HG02938 (cell line): ENCODE measurements around the gene ZNF440.
"Not testable (repeated sequence)": the region's sequence is repeated elsewhere in the genome, so short reads cannot be mapped to it uniquely, and the experiment has no call there.

ENCODE experiments used
- ATAC-seq: cut with Tn5 transposase; IDR thresholded peaks from one replicate; pipeline ENCODE4 v1.9.1; 2021; ENCODE audit warnings: mild to moderate bottlenecking, moderate library complexity; ENCODE audit not compliant: unreplicated experiment

The ZNF440 gene

GRCh38 chr19:11828957-11829876, 15.1 kb downstream of the ZNF440 start:
- ATAC-seq = not testable (repeated sequence)

- no peak for ATAC-seq
Observed at GRCh38 chr19:11832253-11832912, 18.3 kb downstream of the ZNF440 start.

- ATAC-seq = no peak
Observed at GRCh38 chr19:11833541-11833940, 19.5 kb downstream of the ZNF440 start.

GRCh38 chr19:11835626-11836066, 21.6 kb downstream of the ZNF440 start:
- ATAC-seq = not testable (repeated sequence)

- ATAC-seq = no peak
Observed at GRCh38 chr19:11843722-11844121, 29.6 kb downstream of the ZNF440 start.

GRCh38 chr19:11847615-11848014, 33.5 kb downstream of the ZNF440 start:
- ATAC-seq = not testable (repeated sequence)

- ATAC-seq = no peak
Observed at GRCh38 chr19:11848200-11848593, 34.1 kb downstream of the ZNF440 start.

- ATAC-seq = no peak
Observed at GRCh38 chr19:11848594-11849469, 34.8 kb downstream of the ZNF440 start, which contains the start of gene ZNF439. Gene ZNF439 (plus strand): TSS chr19:11848726. CDS start chr19:11848868, 142 bp downstream.

- ATAC-seq = not testable (repeated sequence)
Observed at GRCh38 chr19:11850289-11850688, 36.2 kb downstream of the ZNF440 start.

- ATAC-seq = no peak
Observed at GRCh38 chr19:11853358-11853757, 39.3 kb downstream of the ZNF440 start.

- ATAC-seq = no peak
Observed at GRCh38 chr19:11856596-11857250, 42.6 kb downstream of the ZNF440 start.

- no peak for ATAC-seq
Observed at GRCh38 chr19:11860721-11861120, 46.6 kb downstream of the ZNF440 start.

GRCh38 chr19:11861301-11861700, 47.2 kb downstream of the ZNF440 start:
- no peak for ATAC-seq

GRCh38 chr19:11867766-11868165, 53.7 kb downstream of the ZNF440 start:
- not testable (repeated sequence) for ATAC-seq

GRCh38 chr19:11868188-11868587, 54.1 kb downstream of the ZNF440 start:
- no peak for ATAC-seq

- no peak for ATAC-seq
Observed at GRCh38 chr19:11872624-11873023, 58.6 kb downstream of the ZNF440 start.

GRCh38 chr19:11873762-11874161, 59.7 kb downstream of the ZNF440 start:
- no peak for ATAC-seq

- ATAC-seq = not testable (repeated sequence)
Observed at GRCh38 chr19:11879687-11880266, 65.7 kb downstream of the ZNF440 start.

GRCh38 chr19:11880598-11880997, 66.5 kb downstream of the ZNF440 start:
- ATAC-seq = no peak
